HG03432 (cell line): ENCODE data around the gene POU4F3.

Experiments
- ATAC-seq: cut with Tn5 transposase; IDR thresholded peaks from one replicate; pipeline ENCODE4 v1.9.1; 2021; ENCODE audit warnings: mild to moderate bottlenecking, moderate library complexity; ENCODE audit not compliant: unreplicated experiment

Gene POU4F3

DNA sequence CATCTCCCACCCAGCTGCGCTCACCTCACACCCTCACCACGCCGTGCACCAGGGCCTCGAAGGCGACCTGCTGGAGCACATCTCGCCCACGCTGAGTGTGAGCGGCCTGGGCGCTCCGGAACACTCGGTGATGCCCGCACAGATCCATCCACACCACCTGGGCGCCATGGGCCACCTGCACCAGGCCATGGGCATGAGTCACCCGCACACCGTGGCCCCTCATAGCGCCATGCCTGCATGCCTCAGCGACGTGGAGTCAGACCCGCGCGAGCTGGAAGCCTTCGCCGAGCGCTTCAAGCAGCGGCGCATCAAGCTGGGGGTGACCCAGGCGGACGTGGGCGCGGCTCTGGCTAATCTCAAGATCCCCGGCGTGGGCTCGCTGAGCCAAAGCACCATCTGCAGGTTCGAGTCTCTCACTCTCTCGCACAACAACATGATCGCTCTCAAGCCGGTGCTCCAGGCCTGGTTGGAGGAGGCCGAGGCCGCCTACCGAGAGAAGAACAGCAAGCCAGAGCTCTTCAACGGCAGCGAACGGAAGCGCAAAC, 1.1 kb downstream of the POU4F3 start:
- ATAC-seq: no peak

DNA sequence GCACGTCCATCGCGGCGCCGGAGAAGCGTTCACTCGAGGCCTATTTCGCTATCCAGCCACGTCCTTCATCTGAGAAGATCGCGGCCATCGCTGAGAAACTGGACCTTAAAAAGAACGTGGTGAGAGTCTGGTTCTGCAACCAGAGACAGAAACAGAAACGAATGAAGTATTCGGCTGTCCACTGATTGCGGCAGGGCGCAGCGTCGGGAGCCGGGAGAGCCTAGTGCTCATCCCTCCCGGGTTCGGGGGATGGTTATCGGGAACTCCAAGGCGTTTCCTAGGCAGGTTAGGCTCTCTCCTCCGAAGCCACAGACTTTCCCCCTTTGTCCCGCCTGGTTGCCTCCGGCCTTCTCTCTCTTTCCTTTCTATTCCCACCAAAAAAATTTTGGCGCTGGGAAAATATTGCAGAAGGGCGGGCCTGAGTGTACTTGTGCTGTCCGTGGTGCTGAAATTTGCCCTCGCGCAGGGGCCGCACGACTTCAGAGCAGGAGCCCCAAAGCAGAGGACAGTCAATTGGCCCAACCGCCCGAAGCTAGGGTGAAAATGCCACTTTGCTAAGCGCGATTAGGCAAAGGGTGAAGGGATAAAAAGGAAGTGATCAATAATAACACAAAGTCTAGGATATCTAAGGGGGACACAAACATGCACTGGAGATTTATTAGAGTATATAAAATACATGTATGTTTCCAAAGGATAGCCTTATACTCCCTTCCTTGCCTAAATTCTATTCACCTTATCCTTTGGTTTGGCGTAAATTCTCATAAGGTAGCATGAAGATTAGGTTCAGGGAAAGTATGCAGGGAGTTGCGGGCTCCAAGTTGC, 1.8 kb downstream of the POU4F3 start:
- no peak for ATAC-seq

DNA sequence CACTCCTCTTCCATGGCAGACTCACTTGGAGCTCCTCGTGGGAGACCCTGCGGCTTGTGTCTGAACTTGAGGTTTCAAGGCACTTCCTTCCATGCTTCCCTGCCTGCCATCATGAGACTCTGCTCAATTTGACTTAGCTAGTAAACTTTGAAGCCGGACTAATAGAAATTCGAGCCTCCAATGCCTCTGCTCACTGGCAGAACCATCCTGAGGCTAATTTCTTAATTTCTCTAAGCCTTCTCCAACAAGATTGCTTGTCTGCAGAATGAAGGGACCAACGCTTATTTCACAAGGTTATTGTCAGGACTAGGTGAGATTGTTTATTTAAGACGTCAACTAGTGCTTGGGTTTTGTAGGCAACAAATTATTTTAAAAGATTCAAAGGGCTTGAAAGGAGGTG, 3.2 kb downstream of the POU4F3 start:
- no peak for ATAC-seq

DNA sequence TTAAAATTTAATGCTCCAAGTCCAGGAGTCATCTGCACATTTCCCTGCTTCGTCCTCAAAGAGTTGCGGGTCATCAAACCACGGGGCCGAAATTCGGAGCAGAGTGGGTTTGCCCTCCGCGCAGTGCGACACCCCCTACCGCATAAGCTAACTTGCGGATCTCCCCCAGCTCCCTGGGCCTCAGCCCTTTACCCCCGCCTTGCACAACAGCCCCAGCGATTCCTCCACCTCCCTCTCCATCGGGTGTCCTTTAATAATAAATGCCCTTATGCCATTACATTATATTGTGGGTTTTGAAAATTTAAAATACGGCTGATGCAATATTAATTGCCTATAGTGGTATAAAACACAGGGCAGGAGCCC, 3.9 kb downstream of the POU4F3 start:
- ATAC-seq: no peak

DNA sequence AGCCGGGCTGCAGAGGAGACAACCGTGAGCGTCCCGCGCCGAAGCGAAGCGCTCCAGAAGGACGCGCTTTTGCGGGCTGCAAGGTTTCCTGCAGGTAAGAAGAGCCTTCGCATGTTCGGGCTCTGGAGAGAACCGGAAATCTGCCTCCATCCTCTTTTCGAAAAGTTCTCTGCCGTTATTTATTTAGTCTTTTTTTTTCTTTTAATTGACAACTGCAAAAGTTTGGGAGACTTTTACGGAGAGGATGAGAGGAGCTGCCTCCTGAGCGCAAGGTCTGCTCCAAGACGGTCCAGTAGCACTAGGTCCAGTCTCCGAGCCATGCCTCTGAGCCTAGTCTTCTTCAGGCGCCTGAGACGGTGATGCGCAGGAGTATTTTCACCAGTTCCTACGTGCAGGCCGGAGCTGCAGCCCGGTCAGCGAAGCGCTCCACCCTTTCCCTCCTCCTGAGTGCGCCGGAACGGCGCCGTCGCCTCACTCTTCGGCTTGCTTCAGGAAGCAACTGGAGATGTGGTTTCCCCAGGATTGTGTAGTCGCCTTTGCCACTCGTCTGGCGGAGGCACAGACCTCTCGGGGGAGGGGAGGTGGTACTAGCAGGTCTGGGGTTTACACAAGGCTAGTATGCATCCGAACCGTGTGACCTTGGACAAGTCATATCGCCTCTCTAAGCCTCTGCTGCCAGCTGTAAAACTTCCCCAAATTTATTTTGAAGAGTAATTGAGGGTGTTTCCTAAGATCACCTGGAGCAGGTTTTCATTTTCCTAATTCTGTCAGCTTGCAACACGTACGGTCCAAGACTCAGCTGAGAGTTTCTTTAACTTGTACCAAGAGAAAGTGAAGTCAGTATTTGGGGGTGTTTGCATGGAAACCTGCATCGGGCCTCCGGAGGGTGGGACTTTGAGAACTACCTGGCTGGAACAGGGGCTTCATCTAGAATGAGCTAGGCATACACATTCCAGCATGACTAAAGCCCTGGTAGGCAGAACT, 4.5 kb downstream of the POU4F3 start:
- ATAC-seq: no peak

DNA sequence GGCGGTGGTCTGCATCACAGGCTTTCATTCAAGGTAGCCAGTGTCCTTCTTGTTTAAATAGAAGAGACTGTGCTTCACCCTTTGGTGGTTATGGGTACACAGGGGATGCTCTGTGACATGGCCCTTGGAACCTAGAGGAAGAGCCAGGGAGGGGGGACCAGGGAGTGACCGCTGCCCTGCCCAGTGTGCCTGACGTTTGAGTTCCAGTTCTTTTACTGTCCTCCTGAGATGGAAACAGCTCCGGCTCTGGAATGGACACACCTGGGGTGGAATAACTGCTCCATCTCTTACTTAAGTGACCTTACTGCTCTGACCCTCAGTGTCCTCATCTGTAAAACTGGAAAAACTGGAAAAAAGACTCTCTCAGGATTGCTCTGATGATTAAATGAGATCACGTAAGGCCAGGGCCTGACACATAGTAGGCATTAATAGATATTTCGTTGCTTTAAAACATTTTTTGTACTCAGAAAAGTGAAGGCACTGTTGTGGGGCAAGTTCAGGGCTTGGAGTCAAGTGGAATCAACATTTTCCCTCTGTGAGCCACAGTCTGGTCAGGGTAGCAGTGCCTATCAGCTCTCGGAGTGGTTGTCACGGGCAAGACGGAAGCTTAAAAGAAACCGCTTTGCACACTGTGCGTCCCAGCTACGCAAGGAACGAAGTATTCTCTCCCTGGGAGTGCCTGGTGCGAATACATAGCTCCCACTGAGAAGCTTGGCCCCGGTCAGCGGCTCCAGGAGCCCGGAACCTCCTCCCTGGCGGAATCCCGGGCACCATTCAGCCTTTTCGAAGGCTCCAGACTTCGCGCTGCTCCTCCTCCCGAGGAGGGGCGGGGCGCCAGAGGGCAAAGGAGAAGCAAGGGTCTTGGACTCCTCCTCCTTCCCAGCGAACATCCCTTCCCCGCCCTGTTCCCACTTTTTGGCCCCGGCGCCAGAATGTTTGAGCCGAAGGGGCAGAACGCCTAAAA, 5.8 kb downstream of the POU4F3 start:
- no peak for ATAC-seq

DNA sequence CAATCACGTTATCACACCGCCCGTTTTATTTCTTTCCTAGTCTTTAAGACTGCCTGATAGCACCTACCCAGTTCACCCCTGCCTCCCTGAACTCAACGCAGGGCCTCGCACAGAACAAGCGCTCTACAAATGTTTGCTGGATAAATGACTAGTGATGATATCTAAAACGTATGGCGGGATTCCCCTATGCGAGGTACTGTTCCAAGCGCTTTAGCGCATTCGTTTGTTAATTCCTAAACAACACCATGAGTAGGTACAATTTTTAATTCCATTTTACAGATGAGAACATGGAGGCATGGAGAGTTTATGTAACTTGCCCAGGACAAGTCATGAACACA, 6.6 kb downstream of the POU4F3 start:
- no peak for ATAC-seq

DNA sequence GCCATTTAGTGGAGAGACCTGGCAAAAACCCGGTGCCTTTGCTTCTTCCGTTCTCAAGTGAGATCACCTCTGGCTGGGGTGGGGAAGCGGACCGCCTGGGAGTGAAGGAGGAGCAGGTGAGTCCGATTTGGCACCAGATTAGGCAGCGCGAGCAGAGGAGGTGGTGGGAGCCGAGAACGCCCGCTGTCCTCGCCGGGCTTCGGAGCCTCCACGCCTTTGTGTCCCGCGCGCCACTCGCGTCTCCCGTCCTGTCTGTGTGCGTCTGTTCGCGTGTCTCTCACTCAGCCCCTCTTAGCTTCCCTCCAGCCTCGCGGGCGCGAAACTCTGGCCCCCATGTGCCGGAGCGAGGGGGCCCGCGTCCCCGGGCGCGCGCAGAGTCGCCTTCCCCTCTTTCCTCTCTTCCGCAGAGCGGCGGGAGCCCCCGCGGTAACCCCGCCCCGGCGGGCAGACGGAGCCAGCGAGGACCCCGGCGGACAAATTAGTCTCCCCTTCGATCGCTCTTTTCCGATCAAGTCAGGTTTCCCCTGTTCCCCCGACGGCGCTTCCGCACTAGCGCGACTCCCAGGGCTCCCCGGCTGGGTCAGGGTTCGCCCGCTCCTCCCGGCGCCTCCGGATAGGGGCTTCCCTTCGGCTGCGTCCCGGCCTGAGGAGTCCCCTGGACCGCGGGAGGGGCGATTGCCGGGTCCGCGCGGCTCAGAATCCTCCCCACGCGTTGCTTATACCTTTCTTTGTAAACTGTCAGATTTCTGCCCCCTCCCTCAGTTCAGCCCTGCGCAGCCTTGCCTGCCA, 7.1 kb downstream of the POU4F3 start:
- ATAC-seq: no peak

DNA sequence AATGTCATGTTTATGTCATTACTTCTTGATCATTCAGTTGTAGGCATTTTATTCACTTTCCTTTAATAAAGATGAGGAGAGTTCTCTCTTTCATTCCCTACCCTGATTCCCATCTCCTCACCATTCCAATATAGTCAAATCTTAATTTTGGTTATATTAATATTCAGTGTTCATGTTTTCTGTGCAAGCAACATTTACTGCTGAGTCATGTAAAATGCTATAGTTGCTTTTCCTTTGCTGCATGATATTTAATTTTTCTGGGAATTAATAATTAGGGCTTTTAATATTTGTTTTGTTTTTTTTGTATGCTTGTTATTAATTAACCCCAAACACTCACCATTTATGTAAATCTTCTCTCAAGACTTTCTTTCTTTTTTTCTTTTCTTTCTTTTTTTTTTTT, 18.5 kb downstream of the POU4F3 start:
- ATAC-seq: no peak

DNA sequence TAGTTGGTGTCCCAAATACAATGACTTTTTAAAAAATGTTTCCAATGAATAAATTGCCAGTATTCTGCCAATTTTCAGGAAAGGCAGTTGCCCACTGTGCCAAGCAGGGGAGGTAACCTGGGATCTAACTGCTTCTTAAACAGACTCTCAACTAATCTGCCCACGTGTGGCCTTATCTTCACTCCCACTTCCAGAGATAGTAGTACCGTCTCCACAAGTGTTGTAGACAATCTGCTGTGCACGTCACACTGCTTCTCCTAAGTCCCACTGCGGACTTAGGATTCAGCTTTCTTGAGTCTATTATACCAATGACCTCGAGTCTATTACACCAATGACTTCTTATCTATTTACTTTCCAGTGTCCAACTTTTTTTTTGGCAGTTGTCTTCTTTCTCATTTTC, 21.2 kb downstream of the POU4F3 start:
- no peak for ATAC-seq

DNA sequence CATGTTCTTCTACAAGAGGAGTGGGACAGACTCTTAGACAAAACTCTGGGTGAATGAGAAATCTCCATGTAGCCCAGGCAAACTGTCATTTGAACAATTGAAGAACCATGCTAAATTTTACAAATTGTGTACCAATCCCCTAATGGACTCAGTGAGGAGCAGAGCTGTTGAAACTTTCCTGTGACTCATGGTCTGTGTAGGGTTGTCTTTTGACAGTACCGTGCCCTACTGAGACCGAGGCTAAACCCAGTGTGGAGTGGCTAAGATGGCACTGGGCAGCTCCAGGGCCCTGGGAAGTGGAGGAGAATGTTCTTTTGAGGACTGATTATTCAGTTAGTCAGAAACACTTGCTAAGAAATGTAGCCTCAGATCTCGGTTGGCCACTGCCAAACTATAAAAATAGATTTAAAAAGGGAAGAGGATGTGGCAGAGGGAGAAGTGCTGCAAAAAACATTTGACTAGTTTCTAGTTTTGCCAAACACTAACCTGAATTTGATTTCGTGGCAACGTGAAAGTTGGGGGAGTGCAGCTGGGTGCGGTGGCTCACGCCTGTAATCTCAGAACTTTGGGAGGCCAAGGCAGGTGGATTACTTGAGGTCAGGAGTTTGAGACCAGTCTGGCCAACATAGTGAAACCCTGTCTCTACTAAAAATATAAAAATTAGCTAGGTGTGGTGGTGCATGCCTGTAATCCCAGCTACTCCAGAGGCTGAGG, 24.7 kb downstream of the POU4F3 start:
- no peak for ATAC-seq

DNA sequence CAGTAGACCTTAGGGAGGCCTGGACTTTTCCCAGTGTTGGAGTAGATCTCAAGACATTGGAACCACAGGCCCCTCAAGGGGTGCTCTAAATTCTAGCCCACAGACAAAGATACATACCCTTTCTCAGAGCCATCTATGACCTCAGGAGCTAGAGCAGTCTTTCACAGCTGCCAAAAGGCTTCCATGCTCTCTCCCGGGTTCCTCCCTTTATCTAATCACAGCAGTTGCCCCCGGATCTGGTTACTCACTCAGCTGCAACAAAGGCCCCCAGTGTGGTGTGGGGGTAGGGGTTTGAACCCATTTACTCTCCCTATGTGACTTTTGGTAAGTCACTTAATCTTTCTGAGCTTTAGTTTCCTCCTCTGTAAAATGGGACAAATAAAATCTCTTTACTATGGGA, 27.0 kb downstream of the POU4F3 start:
- ATAC-seq: no peak

DNA sequence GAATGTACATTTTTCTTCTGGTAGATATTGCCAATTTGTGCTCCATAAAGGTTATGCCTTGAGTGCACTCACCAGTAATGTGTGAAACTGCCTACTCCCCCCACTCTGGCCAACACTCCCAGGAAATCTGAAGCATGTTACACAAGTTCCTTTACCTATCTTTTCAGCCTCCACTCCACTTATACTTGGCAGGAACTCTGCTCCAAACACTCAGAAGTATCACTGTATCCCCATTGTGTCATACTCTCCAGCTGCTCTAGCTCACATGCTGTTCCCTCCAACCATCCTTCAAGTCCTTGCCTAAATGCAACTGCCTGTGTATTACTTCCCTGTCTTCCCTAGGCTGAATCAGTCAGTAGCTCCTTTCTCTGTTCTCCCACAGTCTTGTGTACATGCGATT, 28.3 kb downstream of the POU4F3 start:
- no peak for ATAC-seq

DNA sequence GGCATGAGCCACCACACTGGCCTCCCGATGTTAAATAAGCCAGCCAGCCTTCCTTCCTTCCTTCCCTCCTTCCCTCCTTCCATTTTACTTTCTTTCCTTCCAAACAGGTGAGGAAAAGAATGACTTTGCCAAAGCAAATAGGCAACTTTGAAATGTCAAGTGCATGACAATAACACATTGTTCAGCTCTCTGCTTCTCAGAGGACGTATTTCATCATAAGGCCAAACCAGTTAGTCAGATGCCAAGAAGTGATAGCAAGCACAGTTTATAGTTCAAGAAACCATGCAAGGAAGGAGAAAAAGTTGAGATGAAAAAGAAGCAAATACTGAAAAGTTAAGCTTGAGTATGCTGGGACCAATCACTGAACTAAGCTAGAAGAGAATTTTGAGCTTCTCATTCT, 29.5 kb downstream of the POU4F3 start:
- ATAC-seq: no peak

DNA sequence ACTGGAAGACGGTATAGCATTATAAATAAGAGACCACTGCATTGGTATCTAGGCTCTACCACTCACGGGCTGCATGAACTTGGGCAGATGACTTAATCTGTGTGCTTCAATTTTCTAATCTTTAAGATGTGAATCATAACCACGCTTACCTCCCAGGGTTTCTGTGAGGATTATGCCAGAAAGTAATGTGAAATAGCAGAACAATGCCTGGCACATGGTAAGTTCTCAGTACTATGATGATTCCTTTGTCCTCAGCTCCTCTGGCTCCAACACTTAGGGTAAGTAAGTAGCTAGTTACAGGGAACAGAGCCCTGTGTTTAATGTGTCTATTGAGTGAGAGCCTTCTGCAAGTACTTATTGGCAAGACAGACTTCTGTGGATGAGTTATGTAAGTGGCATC, 31.1 kb downstream of the POU4F3 start:
- ATAC-seq: no peak

DNA sequence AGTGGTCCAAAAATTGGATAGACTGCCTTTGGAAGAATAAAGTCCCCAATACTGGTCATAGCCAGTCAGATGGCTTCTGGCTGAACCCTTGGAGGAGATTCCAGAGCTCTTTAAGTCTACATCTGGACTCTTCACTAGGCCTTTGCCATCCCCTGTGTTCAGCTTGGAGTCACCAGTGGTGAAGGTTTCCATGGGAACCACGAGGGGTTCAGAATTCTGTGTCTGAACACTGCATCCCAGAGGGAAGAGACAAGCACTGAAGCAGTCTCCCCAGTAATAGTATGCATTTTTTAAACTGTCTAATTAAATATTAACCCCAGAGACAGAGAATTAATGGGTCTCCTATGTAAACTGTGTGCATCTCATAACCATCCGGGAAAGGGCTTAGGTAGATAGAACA, 38.2 kb downstream of the POU4F3 start:
- ATAC-seq: no peak

DNA sequence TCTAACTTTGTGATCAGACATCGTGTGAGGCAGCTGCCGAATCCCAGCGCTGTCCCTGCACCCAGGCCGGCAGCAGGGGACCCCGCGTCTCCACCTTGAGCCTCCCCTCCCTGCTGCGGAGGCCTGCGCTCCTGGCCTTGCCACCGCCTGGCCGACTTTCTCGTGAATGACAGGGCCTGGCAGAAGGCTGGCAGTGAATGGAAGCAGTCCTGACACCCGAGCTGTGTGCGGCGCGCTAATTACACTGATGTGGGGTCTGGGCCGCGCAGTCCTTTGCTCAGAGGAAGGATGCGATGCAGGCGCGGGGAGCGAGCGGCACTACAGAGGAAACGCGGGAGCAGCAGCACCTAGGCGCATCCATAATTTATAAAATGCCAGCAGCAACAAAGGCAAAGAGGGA, 40.3 kb downstream of the POU4F3 start:
- ATAC-seq: no peak

DNA sequence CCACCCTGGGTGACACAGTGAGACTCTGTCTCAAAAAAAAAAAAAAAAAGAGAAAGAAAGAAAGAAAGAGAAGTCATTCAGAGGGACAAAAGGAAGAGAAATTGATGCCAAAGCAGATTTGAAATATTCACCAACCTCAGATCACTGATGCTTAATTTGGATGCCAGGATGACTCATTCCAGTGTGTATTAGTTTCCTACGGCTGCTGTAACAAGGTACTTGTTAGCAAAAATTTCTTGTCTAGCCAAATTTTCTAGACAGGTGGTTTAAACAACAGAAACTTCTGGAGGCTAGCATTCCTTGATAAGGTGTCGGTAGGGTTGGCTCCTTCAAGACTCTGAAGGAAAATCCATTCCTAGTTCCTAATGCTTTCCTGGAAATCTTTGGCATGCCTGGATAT, 42.1 kb downstream of the POU4F3 start:
- no peak for ATAC-seq

DNA sequence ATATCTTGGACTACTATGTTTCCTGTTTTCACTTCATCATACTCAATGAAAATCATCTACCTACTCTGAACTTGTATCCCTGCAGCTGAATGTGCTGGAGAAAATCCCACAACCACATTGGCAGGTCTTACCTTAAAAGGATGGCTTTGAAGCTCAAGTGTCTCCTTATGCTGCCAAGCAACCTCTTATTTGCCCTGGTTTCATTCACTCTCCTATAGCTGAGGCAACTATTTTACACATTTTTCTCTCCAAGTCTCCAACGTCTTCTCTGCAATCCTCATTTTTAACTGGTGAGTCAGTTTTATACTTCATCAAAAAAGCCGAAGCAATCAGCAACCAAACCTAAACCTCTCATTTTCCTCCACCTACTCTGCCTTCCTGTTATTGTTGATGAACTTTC, 49.7 kb downstream of the POU4F3 start:
- ATAC-seq: no peak
